SH-SY5Y (cell line): ENCODE measurements around the gene CALM1.
A peak's percentile ranks its signal among the peaks of the same experiment; 100 is the strongest.

Experiments used
- GATA2 ChIP-seq: IDR thresholded peaks from 2 replicates; pipeline ENCODE4 v1.6.1; 2011; ENCODE audit warnings: mild to moderate bottlenecking, low read depth, low read length
- GATA3 ChIP-seq: IDR thresholded peaks from 2 replicates; pipeline ENCODE4 v1.6.1; 2011; ENCODE audit warnings: low read depth, mild to moderate bottlenecking, low read length, moderate library complexity

Gene CALM1

DNA sequence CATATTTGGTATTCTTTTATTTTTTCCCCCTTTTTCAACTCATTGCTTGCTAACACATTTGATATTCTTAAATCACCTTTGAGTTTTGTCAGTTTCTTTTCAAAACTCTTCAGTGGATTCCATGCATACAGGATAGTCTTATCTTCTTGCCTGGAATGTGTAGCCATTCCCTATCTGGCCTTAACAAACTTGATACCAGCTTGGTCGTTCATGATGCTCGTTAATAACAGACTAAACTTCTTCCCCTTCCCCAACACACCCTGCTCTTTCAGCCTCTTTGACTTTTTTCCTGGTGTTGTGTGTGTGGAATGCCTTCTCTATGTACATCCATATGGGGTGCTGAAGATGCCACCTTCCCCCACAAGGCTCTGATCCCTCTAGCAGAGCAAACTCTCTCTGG is 17.7 kb upstream of the CALM1 start:
- no peak for TF ChIP-seq GATA2

DNA sequence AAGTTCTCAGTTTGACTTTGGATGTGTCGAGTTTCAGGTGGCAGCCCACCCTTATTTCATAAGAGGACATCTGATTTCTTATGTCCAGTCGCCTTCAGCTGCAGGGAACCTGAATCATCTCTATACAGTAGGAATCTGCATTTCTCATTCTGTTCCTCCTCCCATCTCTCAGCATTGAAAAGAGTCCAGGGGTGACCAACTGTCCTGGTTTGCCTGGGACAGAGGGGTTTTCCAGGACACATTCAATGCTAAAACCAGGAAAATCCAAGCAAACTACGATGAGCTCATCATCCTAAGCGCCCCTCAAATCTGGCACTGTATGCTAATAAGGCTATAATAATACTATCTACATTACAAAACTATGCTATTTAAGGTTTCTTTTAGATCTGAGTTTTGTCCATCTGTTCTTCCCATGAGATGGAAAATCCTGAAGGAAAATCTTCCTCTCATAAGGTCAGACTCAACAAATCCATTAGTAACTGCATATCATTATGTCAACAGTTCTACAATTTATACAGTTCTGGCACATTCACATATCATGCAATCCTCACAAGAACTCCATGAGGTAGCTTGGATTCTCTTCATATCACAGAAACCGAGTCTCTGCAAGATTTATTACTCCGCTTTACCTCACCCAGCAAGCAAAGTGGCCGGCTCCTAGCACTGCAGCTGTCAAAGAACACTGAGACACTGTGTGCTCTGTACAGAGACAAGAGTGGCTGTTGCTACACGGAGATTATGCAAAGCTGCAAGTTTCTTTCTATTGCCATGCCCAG is 15.6 kb upstream of the CALM1 start:
- no peak for TF ChIP-seq GATA3
- TF ChIP-seq GATA2: no peak

DNA sequence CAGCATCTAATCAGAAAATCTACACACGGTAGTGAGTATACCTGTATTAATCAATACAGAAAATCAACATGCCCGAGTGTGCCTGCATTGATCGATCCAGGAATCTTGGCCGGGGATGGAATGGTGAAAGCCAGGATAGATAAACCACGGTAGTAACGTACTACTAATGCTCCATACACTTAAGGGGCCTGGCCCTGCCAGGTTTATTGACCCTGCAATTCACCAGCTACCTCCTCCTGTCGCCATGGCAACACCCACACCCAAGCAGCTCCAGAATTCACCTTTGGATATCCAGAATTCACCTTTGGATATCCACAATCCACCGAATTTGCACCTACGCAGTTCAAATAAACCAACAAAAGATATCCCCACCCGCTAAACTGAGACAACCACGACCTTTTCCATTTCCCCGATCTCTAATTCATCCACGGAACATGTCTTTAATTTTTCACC is 14.8 kb upstream of the CALM1 start:
- TF ChIP-seq GATA2: no peak; the same call in 1 of the 2 replicates
- TF ChIP-seq GATA3: no peak

DNA sequence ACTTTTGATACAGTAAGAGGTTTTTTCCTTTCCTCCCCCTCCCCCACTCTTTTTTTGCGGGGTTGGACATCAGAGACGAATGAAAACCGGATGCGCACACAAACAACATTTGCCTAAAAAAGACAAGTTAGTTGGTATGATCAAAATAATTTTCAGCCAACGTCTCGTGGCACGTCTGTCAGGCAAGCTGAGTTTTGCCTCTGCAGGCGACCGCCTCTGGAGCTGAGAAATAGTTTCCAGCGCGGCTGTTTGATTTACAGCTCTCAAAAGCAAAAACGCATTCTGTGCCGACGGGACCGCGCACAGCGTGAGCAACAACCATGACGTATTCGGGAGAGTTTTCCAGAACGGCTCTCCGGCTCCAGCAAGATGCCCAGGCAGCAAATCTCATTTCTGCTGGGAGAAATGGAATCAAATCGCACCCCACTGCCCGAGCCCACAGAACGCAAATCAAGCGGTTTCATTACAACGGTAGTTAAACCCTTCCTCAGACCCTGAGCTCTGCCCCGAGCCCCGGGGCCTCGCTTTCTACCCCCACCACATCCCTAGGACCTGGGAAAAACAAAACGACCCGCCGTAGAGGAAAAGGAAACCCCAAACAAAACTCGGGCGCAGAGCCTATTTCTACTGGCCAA is 14.2 kb upstream of the CALM1 start:
- TF ChIP-seq GATA2 (no peak), GATA3 (no peak)

DNA sequence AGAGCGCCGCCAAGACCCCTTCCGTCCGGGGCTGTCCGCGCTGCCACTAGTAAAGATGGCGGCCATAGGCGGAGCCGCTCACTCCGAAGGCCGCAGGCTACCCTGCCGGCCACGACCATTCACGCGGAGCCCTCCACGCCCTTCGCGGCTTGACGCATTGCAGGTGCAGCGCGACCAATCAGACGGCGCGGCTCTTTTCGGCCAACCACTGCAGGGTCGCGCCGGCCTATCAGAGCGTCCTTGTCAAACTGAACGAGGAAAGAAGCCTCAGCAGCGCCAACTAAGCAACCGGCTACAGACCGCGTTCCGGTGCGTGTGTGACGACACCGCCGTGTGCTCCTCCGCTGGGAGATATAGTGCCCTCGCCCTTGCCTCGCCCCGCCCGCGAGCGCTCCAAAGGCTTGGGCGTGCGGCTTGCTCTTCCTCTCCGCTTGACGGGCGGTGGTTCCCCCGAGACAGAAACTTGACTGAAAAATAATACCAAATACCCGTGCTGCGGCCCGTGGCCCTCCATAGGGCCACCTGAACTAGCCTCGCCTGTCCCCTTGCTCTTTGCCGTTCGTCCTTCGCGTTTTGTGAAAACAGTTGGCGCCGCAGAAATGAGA is 13.6 kb upstream of the CALM1 start:
- TF ChIP-seq GATA3 (no peak), GATA2 (no peak)

DNA sequence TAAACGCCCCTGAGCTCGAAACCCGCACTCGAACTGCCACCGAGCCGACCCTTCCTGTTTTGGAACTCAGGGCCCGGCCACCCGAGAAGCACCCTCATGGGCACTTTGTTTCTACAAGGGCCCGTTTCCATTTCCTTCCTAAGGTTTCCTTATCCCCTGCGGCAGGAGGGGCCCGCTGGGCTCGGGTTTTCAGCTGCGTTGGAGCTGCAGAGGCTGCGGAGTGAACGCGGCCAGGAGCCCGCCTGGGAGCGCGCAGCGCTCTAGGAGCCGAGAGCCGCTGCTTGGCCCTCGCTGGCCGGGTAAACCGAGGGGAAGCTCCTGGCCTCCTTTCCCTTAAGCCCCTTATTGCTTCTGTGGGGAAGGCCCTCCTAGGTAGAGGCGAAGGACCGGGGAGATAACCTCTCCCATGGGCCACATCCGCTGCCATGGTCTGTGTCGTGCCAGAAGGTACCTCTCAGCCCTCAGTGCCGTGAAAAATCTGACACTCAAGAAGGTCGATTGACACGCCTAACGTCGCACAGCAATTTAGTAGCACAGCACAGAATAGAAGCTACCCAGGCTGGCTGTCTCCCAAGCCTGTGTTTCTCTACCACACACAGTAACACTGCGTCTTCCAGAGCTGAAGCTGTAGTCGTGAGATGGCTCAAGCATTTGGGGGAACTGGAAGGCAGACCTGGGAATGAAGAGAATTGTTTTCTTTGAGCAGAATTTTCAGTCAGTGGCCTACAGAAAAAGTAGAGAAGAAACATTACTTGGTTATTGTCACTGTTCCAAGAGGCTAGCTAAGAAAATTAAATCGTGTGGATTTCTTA is 12.9 kb upstream of the CALM1 start:
- TF ChIP-seq GATA3 (no peak), GATA2 (0 out of 2 replicates have a peak, but pooled peaks have one; percentile 30)

DNA sequence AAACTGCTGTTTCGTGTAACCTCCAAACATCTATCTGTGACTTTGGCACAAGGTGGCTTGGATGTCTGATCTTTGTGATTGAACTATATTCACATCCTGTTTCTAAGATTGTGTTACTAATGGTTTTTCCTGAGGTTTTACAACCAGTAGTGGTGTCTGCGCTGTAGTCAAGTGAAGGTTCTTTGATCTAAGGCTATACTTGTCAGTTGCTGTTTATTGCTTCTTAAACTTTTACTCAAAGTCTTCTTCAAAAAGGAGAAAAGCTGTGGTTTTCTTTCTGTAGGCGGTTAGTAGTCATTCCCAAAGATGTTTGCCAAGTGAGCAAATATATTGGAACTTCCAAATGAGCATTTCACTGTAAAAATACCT is 12.3 kb upstream of the CALM1 start:
- TF ChIP-seq GATA2: no peak
- TF ChIP-seq GATA3: no peak

DNA sequence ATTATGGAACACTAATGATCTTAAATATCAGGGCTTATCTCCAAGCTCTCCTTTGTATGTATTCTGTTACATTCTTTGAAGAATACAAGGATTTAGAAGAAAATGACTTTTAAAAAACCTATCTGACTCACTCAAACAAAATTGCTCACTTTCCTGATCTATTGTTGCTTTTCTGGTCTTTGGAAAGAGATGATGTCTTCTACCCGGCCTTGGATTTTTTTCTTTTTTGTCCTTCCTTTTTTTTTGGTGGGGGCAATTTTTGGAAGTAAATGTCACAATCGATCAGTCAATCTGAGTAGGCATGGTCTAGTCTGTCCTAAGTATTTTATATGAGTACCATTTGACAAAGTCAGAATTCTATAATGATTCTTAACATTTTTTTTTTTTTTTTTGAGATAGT is 10.5 kb upstream of the CALM1 start:
- TF ChIP-seq GATA2 (no peak), GATA3 (no peak)

DNA sequence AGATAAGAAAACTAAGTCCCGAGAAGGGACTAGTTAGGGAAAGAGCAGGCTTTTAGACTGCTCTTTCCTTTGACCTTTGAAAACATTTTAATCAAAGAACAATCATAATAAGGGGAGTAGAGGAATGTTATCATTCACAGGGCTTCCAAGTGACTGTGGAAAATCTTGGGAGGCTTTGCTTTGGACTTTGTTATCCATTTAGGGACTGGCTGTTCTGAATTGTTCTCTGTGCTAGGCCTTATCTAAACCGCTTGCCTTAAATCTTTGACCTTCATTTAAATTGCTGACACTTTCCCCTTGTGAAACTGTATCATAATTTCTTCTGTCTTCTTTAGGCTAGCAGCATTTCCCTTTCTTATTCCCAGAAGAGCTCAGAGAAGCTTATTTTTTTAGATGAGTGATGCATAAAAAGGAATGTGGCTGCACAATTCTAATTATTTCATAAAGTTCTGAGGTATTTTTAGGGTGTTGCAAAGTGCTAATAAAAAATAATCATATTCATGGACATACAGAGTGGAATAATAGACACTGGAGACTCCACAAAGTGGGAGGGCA is 9.5 kb upstream of the CALM1 start:
- TF ChIP-seq GATA3 (no peak), GATA2 (no peak)

DNA sequence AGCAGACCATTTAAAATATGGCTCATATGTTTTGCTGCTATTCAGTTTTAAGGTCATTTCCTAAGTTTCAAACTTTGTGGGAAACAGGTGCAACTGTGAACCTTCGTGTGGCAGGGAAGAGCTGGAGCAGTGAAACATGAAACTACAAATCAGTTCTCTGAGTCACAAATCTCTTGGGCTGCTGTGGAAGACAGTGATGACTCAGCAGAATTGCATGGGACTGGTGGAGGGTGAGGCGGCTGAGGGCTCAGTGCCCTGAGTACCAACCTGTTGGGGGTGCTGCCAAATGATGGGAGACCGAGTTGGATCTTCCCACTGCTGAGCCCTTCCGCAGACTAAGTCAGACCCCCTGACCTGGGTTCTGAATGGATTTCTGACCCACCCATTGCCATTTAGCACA is 8.4 kb upstream of the CALM1 start:
- no peak for TF ChIP-seq GATA2
- no peak for TF ChIP-seq GATA3

DNA sequence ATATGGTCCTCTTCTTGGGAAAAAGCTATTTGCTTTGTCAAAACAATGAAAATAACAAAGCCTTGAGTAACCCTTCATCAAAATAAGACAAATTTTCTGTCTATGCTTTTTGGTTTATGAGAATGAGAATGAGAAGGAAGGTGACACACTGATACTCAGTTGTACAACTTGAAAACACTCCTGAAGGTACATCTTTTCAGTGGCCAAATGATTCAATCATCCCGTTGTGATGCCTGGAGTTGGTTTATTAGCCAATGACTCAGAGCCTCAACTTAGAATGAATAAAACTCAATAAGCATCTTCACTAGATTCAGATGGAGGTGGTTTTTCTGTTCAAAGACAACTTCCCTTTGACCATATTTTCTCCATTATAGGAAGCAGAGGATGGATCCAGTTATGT is 7.8 kb upstream of the CALM1 start:
- TF ChIP-seq GATA2 (no peak), GATA3 (no peak)

DNA sequence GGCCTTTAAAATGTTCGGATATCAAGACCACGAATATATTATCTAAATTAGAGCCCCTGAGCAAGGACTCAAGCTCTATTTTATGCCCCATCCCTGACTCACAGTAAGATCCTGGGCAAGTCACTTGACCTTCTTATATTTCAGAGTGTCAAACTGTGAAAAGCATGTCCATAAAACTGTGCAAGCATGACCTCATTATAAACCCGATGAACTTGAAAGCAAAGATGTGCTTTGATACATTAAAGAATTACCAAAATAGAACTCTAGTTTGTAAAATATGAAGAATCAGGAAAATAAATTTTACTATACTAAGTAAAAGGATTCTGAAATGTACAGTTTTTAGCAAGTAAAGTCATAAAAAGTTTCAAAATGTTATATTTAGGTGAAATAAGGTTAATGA is 2.9 kb upstream of the CALM1 start:
- no peak for TF ChIP-seq GATA3
- TF ChIP-seq GATA2: no peak

DNA sequence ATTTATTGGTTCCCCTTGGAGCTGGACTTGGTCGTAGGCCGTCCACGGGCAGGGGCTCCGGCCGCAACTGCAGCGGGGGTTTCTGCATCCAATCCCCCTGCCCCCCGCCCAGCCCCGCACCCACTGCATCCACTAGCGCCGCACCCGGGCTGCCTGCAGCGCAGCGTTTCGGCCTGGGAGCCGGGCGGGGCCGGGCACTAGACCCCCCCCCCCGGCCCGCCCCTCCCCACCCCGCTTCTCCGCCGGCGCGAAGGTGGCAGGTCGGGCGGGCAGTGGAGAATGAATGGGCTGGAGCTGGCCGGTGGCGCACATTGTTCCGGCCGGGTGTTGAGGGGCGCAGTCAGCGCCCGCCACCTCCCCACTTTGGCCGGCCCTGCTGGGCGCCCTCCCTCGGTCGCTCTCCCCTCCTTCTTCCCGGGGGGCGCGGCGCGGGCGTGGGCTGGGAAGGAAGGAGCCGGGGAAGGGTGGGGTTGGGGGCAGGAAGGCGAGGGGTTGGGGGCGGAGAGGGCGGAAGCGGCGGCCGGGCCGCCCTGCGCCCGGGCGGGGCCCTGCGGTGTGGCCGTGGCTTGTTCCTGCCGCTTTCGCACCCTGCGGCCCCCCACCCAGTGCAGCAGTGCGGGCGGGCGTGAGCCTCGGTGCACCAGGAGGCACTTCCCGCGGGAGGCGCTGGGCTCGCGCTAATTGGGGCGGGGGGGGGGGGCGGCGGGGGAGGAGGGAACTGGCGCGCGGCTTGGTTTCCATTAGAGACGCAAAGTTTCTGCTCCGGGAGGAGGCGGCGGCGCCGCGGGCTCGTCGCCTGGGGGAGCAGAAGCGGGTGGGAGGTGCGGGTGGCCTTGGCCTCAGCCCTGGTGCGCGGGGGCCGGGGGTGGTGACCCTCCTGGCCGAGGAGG is 841 bp downstream of the CALM1 start:
- TF ChIP-seq GATA3 (no peak), GATA2 (no peak)
